Activated effector memory CD4-positive, alpha-beta T cell treated with anti-CD3 and anti-CD28 coated beads, Interleukin-2, amount 50 U/mL, for 16 hours (primary cell): ENCODE results near the gene TEDC2.

Source experiments
- DNase-seq: peaks from one replicate; pipeline ENCODE4 v3.0.0-alpha.2; 2020

The TEDC2 gene

DNA sequence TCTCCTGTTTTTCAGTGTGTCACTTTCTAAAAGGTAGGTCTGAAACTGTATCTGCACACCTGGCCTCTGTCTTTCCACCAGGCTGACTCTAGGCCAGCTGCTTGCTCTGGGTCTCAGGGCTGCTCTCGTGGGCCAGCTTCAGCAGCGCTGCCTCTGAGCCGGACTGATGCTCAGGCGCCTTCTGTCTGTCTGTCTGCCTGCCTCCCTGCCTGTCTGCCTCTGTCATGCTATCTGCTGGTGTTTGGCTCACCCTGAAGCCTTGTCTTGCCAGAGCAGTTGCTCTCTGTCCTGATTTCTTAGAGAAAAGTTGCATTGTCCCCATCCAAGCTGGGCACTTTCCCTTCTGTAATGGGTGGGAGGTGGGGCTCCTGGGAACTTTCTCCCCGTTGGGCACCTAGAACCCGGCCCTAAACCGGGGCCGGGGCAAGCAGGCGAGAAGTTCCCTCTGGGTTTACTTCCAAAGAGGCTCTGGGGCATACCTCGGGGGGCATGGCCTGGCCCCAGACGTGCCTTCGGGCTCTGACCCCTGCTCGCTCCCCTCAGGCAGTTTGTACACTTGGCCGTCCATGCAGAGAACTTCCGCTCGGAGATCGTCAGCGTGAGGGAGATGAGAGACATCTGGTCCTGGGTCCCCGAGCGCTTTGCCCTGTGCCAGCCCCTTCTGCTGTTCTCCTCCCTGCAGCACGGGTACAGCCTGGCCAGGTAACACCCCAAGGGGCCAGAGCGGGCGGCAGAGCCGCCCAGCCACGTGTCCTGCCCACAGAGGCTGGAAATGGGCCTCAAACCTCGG lies 38.0 kb downstream of the TEDC2 start:
- DNase-seq = no peak

DNA sequence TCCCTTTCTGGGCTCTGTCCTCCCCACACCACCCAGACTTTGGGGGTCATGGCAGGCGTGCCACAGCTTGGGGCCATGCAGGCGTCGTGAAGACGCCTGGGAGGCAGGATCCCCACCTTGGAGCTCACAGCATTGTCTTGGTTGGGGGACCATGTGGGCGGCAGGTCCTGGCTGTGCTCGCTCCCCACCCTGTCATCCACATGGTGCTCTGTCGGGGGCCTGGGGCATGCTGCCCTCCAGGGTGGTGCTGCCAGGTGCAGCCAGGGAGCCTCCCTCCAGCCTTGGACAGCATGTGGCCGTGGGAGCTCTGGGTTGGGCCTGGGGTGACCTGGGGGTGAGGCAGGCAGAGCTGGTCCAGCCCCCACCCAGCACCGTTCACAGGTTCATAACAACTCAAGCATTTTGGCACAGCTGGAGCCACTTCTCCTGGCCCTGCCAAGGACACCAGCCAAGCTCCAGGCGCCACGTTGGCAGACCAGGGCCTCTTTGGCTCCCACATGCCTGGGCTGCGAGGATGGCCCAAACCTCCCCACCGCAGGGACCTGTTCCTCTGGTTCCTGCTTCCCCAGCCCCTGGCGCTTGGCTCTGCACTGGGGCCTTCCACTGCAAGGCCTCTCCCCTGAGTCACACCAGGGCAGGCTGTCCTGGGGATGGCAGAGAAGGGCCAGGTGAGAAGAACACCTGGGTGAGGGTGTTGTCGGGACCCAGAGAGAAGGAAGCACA lies 38.8 kb downstream of the TEDC2 start:
- DNase-seq = no peak

DNA sequence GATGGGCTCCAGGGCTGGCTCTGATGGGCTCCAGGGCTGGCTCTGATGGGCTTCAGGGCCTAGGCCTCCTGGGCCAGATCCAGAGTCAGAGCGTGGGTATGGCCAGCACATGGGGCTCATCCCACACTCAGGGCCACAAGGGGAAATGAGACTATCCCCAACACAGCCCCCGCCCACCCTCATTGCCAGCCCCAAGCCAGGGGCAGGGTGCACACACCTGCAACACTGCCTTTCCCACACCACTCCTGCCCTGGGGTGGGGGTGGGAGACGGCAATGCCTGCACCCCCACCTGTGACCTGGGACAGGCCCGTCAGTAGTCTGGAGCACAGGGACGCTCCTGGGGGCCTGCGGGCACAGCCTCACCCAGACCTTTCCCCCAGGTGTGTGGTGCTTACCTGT lies 39.5 kb downstream of the TEDC2 start:
- DNase-seq = no peak

DNA sequence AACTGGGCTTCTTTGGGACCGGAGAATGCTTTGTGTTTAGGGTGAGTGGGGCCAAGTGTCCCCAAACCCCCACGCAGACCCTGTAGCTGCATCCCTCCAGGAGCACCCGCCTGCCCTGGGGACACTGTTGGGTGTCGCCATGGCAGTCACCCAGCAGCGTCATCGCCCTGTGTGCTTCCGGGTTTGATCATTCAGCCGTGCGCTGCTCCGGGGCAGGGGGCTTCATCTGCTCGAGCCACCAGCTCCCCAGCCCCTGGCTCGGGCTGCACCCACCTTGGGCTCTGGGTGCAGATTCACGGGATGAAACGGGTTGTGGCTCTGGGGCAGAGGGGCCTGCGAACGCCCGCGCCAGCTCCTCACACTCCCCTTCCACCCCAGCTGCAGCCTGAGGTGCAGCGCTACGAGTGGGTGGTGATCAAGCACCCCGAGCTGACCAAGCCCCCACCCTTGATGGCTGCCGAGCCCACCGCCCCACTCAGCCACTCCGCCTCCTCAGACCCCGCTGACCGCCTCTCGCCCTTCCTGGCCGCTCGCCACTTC lies 40.1 kb downstream of the TEDC2 start:
- no peak for DNase-seq

DNA sequence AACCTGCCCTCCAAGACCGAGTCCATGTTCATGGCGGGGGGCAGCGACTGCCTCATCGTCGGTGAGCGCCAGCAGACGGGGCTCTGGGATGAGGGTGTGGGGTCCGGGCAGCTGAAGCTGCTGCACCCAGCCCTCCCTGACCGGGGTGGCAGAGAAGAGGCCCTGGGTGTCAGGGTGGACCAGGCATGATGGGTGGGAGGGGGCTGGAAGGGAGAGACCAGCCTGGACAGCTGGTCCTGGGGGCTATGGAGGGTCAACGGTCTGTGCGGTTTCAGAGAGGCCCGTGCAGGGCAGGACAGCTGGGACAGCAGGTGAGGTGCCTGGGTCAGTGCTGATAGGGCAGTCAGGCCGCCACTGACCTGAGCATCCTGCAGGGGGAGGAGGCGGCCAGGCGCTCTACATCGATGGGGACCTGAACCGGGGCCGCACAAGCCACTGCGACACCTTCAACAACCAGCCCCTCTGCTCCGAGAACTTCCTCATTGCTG lies 40.6 kb downstream of the TEDC2 start:
- no peak for DNase-seq

DNA sequence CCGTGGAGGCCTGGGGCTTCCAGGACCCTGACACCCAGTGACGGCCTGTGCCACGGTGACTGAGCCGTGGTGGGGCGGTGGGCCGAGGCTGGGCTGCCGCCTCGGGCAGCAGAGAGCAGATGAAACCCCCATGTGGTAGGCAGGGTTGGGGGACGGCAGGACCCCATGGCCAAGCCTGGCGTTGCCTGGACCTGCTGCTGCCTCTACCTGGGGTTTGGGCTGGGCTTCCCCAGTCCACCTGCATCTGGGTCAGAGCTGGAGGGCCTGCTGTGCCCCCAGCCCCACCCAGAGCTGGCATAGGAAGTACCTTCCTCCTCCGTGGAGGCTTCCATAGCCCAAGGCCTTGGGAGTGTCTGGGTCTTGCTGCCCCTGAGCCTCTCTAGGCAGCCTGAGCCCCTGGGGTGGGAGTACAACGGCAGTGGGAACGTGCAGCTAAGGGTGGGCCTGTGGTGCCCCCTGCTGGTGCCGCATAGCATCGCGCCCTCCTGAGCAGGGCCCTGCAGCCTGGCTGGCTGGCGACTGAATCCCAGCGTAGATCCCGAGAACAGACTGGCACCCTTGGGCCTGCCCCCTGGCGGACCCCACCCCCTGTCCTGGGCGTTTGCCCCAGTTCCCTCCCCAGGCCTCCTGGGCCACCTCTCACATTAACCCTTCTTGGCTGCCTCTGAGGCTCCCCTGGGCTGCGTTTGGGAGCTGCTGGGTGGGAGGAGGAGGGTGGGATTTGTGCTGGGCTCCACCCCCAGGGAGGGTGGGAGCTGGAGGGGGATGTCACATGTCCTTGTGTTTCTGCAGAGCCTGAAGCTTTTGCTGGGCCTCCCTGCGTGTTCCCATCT lies 41.2 kb downstream of the TEDC2 start:
- peak; percentile 92 for DNase-seq

- no peak for DNase-seq
Measured at GRCh38 chr16:2501946-2502895, 42.3 kb downstream of the TEDC2 start.

- DNase-seq = no peak
Measured at GRCh38 chr16:2505695-2506094, 45.8 kb downstream of the TEDC2 start.

- no peak for DNase-seq
Measured at GRCh38 chr16:2507052-2507659, 47.2 kb downstream of the TEDC2 start.

DNA sequence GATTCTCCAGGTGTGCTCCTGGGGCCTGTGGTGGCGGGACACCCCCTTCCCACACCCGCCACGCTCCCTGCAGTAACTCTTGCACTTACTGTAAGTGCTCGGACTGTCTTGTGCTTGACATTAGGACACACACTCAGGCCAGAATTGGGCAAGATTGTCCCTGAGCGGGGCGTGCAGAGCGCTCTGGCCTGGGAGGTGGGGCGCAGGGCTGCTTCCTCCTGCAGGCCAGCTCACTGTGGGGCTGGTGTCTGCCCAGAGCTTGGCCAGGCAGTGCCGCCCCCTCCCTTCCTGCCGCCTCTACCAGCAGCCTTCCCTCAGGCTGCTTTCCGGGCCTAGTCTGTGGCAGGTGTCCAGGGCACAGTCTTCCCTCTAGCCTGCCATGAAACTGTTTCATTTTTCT lies 47.8 kb downstream of the TEDC2 start:
- no peak for DNase-seq

- DNase-seq = no peak
Measured at GRCh38 chr16:2508722-2509400, 49.0 kb downstream of the TEDC2 start.

DNA sequence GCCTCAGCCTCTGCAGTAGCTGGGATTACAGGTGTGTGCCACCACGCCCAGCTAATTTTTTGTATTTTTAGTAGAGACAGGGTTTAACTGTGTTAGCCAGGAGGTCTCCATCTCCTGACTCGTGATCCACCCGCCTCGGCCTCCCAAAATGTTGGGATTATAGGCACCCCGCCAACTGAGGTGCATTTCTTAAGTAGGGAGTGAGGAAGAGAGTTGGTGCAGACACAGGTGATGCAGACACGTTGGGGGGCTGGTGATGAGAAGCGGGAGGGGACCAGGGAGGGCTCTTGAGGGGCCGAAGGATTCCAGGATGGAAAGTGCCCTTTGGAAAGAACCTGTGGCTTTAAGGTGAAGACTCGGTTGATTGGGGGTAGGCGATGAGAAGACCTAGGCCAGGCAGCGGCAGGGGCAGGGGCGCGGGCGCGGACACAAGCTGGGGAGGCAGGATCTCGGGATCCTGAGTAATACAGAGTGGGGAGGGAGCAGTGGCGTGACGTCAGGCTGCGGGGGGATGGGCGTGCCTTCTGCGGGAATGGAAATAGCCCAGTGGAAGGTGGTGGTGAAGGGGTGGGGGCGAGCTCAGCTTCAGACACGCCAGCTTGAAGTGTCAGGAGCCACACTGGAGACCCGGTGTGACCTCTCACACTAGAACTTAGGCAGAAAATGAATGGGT lies 51.4 kb downstream of the TEDC2 start:
- no peak for DNase-seq

GRCh38 chr16:2511996-2512734 lies 52.3 kb downstream of the TEDC2 start:
- DNase-seq = no peak

DNA sequence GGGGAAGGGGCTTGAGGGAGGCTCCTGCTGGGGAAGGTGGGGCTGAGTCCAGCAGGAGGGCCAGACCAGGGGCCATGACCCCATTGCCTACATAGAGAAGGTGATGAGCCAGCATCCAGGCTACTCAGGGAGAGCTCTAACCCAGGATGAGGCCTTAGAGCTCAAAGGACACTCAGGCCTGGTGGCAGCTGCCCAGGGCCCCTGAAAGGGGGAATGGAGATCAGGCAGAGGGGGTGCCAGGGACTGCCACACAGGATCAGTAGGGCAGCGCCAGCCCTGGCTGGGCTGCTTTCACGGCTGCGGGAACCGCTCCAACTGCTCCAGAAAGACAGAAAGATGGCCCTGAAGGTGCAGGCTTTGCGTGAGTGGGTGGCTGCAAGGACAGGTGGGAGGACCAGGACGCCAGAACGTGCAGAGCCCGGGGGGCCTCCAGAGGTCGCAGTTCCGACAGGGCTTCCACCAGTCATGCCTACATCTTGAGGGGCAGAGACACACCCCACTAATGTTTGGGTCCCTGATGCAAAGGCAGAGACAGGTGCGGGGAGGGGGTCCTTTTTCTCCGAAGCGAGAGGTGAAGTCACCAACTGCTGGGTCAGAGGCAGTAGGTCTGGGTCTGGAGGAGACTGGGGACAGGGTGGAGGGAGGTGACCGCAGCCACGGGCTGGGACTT lies 53.0 kb downstream of the TEDC2 start:
- DNase-seq = no peak

DNA sequence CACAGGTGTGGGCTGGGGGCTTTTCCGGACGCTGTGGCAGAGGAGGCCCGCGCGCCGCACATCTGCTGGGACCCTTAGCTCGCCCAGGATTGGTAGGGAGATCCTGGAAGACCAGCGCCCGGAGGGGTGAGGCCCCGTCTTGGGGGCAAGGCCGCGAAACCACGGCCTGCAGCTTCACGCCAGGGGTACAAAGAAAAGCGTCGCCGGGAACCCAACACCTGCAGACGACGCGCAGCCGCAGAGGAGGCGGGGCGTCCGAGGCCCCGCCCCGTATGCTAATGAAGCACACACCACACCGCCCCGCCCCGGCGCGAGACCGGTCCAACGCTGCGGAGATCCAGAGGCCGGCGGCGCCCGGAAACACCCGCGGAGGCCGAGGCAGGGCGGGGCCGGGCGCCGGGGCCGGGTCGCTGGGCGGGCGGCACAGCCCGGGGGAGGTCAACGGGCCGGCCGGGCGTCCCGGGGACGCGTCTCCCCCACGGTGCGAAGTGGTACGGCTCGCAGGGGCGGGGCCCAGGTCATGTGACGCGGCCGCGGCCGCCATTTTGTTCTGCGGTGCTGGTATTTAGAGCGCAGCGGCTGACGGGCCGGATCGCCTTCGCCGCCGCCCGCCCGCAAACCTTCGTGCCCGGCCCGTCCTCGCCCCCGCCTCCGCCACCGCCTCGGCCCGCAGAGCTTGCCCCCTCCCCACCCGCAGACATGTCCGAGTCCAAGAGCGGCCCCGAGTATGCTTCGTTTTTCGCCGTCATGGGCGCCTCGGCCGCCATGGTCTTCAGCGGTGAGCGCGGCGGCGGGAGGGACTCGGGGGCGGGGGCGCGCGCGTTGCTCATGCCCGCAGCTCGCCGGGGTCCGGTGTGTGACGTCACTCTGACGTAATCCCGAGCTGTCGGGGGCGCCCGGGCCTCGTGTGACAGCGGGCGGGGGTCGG lies 53.8 kb downstream of the TEDC2 start, which contains the start of gene ATP6V0C:
TSS of gene ATP6V0C (plus strand) at position 548 of the 928 bp plus-strand sequence. CDS start at position 700, 152 bp downstream.
- DNase-seq = peak; percentile 96
